K562 treated with DMSO at 1 percent for 12 hours (cell line): Measurements from ENCODE around the gene KMT2B. TPM values are rescaled to one million over a fixed set of nuclear protein-coding genes. Genes with fewer than 3 reads are reported as not detected.

ENCODE experiments used
- total RNA-seq: library from RNA; unstranded; fragments of 300-600 nt; gene quantifications from 2 replicates; pipeline ENCODE4 v1.2.3, GENCODE V29; 2022; ENCODE audit not compliant: insufficient read depth

The KMT2B gene, protein sequence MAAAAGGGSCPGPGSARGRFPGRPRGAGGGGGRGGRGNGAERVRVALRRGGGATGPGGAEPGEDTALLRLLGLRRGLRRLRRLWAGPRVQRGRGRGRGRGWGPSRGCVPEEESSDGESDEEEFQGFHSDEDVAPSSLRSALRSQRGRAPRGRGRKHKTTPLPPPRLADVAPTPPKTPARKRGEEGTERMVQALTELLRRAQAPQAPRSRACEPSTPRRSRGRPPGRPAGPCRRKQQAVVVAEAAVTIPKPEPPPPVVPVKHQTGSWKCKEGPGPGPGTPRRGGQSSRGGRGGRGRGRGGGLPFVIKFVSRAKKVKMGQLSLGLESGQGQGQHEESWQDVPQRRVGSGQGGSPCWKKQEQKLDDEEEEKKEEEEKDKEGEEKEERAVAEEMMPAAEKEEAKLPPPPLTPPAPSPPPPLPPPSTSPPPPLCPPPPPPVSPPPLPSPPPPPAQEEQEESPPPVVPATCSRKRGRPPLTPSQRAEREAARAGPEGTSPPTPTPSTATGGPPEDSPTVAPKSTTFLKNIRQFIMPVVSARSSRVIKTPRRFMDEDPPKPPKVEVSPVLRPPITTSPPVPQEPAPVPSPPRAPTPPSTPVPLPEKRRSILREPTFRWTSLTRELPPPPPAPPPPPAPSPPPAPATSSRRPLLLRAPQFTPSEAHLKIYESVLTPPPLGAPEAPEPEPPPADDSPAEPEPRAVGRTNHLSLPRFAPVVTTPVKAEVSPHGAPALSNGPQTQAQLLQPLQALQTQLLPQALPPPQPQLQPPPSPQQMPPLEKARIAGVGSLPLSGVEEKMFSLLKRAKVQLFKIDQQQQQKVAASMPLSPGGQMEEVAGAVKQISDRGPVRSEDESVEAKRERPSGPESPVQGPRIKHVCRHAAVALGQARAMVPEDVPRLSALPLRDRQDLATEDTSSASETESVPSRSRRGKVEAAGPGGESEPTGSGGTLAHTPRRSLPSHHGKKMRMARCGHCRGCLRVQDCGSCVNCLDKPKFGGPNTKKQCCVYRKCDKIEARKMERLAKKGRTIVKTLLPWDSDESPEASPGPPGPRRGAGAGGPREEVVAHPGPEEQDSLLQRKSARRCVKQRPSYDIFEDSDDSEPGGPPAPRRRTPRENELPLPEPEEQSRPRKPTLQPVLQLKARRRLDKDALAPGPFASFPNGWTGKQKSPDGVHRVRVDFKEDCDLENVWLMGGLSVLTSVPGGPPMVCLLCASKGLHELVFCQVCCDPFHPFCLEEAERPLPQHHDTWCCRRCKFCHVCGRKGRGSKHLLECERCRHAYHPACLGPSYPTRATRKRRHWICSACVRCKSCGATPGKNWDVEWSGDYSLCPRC (N-terminal part only)
- total RNA-seq = 20.4 and 28.5 TPM in 2 replicates

DNA sequence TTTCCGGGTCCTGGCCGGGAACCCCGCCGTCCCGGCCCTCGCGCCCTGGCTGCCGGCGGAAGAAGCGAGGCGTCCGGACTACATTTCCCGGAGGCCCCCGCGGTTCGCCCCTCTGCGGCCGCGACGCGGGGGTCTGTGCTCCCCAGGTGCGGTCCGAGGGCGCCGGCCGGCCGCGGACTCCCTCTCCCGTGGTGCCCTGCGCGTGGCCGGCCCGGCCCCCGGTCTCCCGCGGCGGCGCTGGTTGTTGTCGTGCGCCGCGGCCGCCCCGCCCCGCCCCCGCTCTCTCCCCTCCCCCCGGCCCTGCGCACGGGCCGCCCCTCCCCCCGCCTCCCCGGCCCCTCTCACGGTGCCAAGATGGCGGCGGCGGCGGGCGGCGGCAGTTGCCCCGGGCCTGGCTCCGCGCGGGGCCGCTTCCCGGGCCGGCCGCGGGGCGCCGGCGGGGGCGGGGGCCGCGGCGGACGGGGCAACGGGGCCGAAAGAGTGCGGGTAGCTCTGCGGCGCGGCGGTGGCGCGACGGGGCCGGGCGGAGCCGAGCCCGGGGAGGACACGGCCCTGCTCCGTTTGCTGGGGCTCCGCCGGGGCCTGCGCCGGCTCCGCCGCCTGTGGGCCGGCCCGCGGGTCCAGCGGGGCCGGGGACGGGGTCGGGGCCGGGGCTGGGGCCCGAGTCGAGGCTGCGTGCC is at the start of gene KMT2B:
Gene KMT2B (plus strand): TSS at position 339 of the 680 bp plus-strand sequence. CDS start 16 bp downstream, at position 355.

DNA sequence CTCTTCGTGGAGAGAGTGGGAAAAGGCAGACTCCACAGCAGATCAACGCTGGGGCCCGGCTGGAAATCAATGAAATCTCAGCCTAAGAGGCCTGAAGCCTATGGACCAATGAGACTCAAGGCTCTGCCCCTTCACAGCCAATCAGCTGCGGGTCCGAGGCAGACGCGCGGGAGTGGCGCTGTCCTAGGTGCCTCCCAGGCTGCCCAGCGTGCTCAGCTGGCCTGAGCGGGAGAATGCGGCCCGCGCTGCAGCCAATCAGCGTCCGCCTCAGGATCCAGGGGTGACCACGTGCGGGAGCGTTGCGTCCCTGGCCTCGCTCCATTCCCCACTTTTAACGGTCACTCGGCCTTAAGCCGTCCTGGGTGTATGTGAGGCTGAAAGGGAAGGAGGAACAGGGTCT is 13.6 kb upstream of the KMT2B start, which contains the start of gene ZBTB32:
Gene ZBTB32 (plus strand): TSS at position 341 of the 400 bp plus-strand sequence. CDS start 10,069 bp downstream, outside the sequence.

DNA sequence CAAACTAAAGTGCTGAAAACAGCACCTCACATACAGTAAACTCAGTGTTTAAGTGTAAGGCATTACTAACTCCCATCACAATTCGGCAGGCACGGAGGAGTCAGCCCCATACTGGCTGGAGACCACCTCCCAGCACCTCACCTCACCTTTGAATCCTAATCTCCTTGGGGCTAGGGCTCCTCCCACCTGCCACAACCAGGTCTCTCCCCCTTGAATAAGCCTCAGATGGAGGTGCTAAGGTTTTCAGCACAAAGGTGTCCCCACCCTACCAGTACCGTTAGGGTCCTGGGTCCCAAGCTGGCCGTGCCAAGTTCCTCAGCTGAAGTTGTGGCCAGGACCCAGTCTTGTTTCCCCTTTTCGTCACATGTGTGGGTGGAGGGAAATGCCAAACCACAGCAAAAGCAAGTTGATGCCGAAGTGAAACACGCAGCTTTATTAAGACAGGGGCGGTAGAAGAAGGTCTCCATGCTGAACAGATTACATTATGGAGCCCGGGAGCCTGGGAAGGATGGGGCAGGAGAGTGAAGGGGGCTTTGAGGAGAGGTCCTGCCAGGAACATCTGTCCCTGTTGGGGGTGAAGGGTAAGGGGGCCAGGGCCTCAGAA is 24.4 kb downstream of the KMT2B start, which contains the start of gene IGFLR1:
Gene IGFLR1 (minus strand): TSS at position 332 of the 604 bp plus-strand sequence. CDS start 1,272 bp downstream, outside the sequence.

DNA sequence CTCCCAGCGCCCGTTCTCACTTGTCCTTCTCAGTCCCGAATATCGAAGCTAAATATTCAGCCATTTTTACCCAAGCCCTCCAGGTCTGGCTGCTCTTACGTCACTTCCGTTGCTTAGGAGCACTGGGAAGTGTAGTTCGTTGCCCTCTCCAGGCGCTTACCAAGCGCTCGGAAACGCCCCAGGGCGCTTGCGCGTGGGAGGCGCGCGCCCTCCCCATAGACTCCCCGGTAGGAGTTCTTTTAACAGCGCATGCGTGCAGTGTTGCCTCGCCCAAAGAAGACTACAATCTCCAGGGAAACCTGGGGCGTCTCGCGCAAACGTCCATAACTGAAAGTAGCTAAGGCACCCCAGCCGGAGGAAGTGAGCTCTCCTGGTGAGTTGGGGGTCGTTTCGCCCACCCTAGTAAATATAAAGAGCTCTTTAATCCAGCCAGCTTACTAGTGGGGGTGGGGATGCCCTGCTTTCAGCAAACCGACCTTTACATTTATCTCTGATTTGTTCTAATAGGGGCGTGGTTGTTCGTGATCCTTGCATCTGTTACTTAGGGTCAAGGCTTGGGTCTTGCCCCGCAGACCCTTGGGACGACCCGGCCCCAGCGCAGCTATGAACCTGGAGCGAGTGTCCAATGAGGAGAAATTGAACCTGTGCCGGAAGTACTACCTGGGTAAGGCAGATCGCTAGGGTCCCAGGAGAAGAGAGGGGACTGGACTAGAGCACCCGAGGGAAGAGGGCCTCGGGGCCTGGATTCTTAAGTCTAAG is 27.7 kb downstream of the KMT2B start, which contains the start of the genes PSENEN and U2AF1L4:
Gene PSENEN (plus strand): TSS at position 324 of the 759 bp plus-strand sequence. CDS start 280 bp downstream, at position 604.
Gene U2AF1L4 (minus strand): TSS at position 91 of the 759 bp plus-strand sequence. CDS start 27 bp downstream, at position 64.

DNA sequence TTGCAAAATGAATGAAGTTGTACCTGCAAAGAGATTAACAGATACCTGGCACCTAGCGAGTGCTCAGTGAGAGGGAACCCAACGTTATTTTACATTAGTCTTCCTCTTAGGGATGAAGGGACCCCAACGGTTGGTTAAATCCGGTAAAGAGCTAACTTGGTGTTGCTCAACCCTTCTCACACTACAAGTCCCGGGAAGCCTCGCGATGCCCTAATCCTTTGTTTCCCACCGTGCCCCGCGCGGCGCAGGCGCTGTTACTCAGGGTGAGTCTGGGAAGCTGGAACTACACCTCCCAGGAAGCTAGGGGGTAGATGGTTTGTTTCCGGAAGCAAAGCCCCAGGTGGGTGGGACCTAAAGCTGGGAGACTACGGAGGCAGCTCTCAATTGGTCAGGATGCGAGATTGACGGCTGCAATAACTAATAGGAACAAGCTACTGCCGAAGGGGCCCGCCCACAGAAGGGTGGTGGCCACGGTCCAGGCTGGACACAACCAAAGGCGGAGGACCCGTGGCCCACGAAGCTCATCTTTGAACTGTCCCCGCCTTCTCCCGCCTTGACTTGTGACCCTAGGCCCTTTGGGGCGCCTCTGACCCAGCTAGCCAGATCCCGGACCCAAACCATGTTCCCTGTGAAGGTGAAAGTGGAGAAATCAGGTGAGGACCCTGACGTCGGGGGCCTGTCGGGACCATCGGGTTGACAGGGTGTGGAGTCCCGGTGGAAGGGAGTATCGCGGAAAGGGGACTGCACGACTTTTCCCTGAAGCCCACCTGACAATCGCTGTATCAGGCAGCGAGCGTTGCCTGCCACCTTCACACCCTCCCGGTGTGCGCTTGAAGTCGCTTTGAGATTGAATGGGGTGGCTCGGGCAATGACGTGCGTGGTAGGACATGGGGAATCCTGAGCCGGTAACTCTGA is 30.6 kb downstream of the KMT2B start, which contains the start of gene LIN37:
Gene LIN37 (plus strand): TSS at position 471 of the 915 bp plus-strand sequence. CDS start 149 bp downstream, at position 620.

DNA sequence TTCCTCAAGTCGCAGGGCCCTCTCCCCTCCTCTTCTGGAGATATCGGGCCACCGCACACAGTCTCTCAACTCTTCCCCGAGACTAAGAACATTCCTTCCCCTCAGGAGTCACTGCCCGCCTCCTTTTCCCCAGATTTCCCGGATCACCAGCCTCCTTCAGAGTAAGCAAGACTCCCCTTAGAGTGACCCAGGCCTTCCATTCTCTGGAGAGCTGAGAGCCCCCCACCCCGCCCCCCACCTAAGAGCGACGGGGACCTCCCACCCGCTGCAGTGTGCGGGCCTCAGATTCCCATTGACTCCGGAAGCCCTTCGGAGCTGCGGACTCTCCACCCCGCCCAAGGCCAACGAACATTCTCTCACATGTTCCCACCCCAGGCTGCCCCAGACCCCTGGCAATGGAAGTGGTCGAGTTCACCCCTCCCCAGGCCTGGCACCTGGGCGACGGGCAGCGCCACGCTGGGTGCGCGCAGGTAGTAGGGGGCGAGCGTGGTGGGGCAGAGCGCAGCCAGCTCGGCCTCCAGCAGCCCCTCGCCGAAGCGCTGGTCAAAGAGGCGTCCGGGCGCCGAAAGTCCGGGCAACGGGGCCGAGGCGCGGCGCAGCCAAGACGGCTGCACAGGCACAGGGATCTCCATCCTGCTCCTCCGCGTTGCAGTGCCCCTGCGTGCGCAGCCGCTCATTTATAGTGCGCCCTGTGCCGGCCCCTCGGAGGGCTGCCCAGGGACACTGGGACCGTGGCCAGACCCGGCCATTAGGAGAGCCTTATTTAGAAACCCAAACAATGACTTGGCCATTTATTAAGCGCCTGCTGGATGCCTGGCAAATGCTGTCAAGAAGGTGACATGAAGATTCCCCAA is 38.8 kb downstream of the KMT2B start, which contains the start of gene HSPB6:
Gene HSPB6 (minus strand): TSS at position 653 of the 854 bp plus-strand sequence. CDS start 21 bp downstream, at position 632.

DNA sequence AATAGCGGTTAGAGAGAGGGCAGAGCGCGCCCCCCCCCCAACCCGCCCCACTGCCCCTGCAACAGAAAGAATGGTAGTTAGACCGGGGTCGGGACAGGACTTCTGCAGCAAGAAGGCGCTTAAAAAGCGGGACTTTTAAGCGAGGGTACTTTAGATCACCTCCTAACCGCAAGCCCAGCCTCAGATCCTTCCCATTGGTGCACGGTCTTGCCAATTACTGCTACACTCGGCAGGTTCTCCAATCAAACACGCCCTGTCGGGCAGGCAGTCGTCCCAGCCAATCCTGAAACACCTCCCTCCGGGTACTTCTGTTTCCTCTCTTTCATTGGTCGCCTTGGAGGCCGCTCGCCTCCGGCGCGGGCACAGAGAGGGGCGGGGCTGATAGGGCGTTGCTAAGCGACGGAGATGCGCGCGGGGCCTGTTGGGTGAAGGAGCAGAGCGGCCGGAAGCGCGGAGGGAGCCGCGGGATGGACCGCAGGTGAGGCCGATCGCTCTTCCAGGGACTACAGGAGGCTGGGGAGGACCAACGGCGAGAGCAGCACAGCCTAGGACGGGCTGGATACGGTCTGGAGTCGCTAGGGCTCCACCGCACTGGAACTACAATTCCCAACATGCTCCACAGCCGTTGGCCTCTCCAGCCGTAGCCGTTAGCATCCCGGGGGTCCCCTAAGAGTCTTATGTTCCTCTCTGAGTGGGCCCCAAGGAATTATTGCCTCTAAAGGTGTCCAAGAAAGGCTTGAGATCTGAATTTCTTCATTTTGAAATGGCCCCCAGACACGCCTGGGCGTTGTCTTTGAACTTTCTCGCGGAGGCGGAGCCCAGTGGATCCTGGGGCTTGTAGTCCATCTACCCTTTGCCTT is 40.2 kb downstream of the KMT2B start, which contains the start of gene PROSER3:
Gene PROSER3 (plus strand): TSS at position 428 of the 860 bp plus-strand sequence. CDS start 40 bp downstream, at position 468.

DNA sequence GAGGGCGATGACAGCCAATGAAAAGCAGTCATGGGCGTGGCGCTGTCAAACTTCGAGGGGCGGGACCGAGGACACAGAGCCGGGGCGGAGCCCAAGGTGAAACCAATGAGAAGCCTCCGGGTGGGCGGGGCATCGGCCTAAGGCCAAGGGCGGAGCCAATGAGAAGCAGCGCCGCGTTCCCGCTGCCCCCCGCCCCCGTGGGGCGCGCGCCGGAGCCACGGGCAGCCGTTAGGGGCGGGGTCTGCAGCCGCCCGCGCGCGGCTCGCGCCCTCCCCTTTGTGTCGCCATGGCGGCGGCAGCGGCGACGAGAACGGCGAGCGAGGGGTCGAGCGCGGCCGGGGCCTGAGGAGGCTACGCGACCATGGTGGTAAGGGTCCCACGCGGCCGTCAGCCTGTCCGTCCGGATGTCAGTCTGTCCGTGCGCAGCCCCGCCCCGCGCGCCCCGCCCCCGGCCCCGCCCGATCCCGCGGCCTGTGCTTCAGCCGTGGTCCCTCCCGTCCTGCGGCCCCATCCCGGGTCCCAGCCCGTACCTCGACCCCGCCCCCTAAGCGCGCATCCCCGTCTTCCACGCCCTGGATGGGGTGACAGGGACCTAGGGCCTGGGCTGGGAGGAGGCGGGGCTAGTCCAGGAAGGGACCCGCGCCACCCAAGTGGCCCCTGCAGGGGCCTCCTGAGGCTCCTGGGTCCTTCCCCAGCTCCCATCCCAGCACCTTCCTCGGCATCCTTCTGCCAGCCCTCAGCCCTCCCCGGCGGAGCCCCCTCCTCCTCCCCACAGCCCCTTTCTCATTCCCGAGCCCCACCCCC is 57.7 kb downstream of the KMT2B start, which contains the start of gene ARHGAP33:
Gene ARHGAP33 (plus strand): TSS at position 267 of the 804 bp plus-strand sequence. CDS start 95 bp downstream, at position 362.

Other genes starting within 250 kb of the KMT2B start
- not detected in 2 replicates for gene KRTDAP, start 227.5 kb upstream of the KMT2B start, total RNA-seq
- gene DMKN, start 204.4 kb upstream of the KMT2B start, total RNA-seq = not detected in 2 replicates
- not detected in 2 replicates for gene SBSN, start 189.7 kb upstream of the KMT2B start, total RNA-seq
- gene GAPDHS, start 184.5 kb upstream of the KMT2B start, total RNA-seq = not detected in 2 replicates
- 104 and 142 TPM in 2 replicates for gene TMEM147, start 172.4 kb upstream of the KMT2B start, total RNA-seq
- gene ATP4A, start 154.3 kb upstream of the KMT2B start, total RNA-seq = not detected in 2 replicates
- not detected in 2 replicates for gene PMIS2, start 131.8 kb upstream of the KMT2B start, total RNA-seq
- gene HAUS5, start 105.3 kb upstream of the KMT2B start, total RNA-seq = 18.2 and 37.8 TPM in 2 replicates
- 182 and 236 TPM in 2 replicates for gene RBM42, start 89.0 kb upstream of the KMT2B start, total RNA-seq
- gene ETV2, start 76.3 kb upstream of the KMT2B start, total RNA-seq = 1.7 and 2.1 TPM in 2 replicates
- 995 and 1,433 TPM in 2 replicates for gene COX6B1, start 69.7 kb upstream of the KMT2B start, total RNA-seq
- not detected in 2 replicates for gene UPK1A, start 51.5 kb upstream of the KMT2B start, total RNA-seq
- not detected in 2 replicates for gene ZBTB32, start 13.4 kb upstream of the KMT2B start, total RNA-seq
- 10.9 and 19.2 TPM in 2 replicates for gene IGFLR1, start 24.4 kb downstream of the KMT2B start, total RNA-seq
- gene U2AF1L4, start 27.4 kb downstream of the KMT2B start, total RNA-seq = 4.5 and 8.7 TPM in 2 replicates
- gene PSENEN, start 27.6 kb downstream of the KMT2B start, total RNA-seq = 21.0 and 49.5 TPM in 2 replicates
- 24.0 and 25.9 TPM in 2 replicates for gene LIN37, start 30.6 kb downstream of the KMT2B start, total RNA-seq
- not detected in 2 replicates for gene HSPB6, start 39.0 kb downstream of the KMT2B start, total RNA-seq
- gene PROSER3, start 40.2 kb downstream of the KMT2B start, total RNA-seq = 5.4 and 18.6 TPM in 2 replicates
- 4.2 and 5.9 TPM in 2 replicates for gene ARHGAP33, start 57.6 kb downstream of the KMT2B start, total RNA-seq
- not detected in 2 replicates for gene PRODH2, start 94.8 kb downstream of the KMT2B start, total RNA-seq
- gene NPHS1, start 134.5 kb downstream of the KMT2B start, total RNA-seq = 1.3 and 1.9 TPM in 2 replicates
- gene KIRREL2, start 138.9 kb downstream of the KMT2B start, total RNA-seq = 0.20 TPM in 1 of 2 replicates, not detected in the other
- gene APLP1, start 150.6 kb downstream of the KMT2B start, total RNA-seq = 7.4 and 15.0 TPM in 2 replicates
- gene NFKBID, start 182.5 kb downstream of the KMT2B start, total RNA-seq = 5.8 and 7.3 TPM in 2 replicates
- gene HCST, start 184.5 kb downstream of the KMT2B start, total RNA-seq = not detected in 2 replicates
- 18.6 and 31.0 TPM in 2 replicates for gene TYROBP, start 190.3 kb downstream of the KMT2B start, total RNA-seq
- gene LRFN3, start 218.4 kb downstream of the KMT2B start, total RNA-seq = not detected in 2 replicates